Bladder microvascular endothelial cell (primary cell): ENCODE data around the gene ADGRG6. TPM values are rescaled to one million over a fixed set of nuclear protein-coding genes. Genes with fewer than 3 reads are reported as not detected.

ENCODE experiments used
- total RNA-seq: library from RNA; depleted of rRNA; stranded (reverse); fragments of >200 nt; gene quantifications from 2 replicates; pipeline ENCODE4 v1.2.3, GENCODE V29; 2014

Gene ADGRG6
- total RNA-seq: 37.1 and 43.6 TPM in 2 replicates

GRCh38 chr6:142301651-142302391, at the start of gene ADGRG6:
TSS of gene ADGRG6 (plus strand) at chr6:142302007. CDS start at chr6:142302330, 323 bp downstream.

Other genes with a start within 250 kb of the ADGRG6 start
- not detected in 2 replicates for gene GJE1, start 169.1 kb upstream of the ADGRG6 start, total RNA-seq
- gene NMBR, start 154.9 kb upstream of the ADGRG6 start, total RNA-seq: 0.16 TPM in 1 of 2 replicates, not detected in the other
- 16.0 and 36.6 TPM in 2 replicates for gene VTA1, start 154.7 kb upstream of the ADGRG6 start, total RNA-seq